Measurements from ENCODE around the gene PRKD3.

DNA sequence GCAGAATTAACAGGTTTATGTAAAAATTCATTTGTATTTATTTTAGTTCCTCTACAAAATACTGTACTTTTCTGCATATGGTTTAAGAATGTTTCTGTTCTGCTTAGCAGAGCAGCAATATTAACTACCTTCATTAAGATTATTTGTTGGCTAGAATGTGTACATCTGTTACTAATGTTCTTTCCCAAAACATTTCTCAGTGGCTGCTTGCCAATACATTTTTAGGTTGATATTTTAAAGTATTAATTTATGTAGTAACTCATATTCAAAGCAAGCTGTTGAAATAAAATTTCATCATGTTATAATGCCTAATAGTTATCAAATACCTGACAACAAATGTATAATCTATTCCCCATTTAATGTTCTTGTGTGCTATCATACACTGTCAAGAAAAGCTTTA, 40.3 kb downstream of the PRKD3 start:
- TF ChIP-seq, protein P1, sequence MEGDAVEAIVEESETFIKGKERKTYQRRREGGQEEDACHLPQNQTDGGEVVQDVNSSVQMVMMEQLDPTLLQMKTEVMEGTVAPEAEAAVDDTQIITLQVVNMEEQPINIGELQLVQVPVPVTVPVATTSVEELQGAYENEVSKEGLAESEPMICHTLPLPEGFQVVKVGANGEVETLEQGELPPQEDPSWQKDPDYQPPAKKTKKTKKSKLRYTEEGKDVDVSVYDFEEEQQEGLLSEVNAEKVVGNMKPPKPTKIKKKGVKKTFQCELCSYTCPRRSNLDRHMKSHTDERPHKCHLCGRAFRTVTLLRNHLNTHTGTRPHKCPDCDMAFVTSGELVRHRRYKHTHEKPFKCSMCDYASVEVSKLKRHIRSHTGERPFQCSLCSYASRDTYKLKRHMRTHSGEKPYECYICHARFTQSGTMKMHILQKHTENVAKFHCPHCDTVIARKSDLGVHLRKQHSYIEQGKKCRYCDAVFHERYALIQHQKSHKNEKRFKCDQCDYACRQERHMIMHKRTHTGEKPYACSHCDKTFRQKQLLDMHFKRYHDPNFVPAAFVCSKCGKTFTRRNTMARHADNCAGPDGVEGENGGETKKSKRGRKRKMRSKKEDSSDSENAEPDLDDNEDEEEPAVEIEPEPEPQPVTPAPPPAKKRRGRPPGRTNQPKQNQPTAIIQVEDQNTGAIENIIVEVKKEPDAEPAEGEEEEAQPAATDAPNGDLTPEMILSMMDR (IDR thresholded peaks at IDR 0.05), result no peak
- no peak for TF ChIP-seq EP300 (IDR thresholded peaks at IDR 0.05)
